GM12878 (cell line): ENCODE results near the gene CWF19L2. TPM values are rescaled to one million over a fixed set of nuclear protein-coding genes. Genes with fewer than 3 reads are reported as not detected.

ENCODE experiments used
- ATAC-seq: fragments of 200-7000 bp; cut with Tn5 transposase; 3 replicates; pipeline ENCODE4 v1.9.1; 2020; ENCODE audit warnings: mild to moderate bottlenecking, moderate library complexity
- BruUV-seq: library from RNA; stranded (reverse); fragments of 400-500 nt; replicated peaks from 2 replicates; lab custom pipeline; 2021; lab: Mats Ljungman, UMichigan
- CTCF ChIA-PET: fragments of 300-600 bp; sonication (Branson Sonifier 250); formaldehyde crosslinking; extraction: SDS; loops from one replicate; lab custom pipeline; 2021; ENCODE audit warnings: inconsistent platforms; lab: Yijun Ruan, JAX
- POLR2A ChIA-PET: fragments of 350-600 bp; formaldehyde crosslinking; extraction: SDS; loops from one replicate; lab custom pipeline; 2021; ENCODE audit warnings: inconsistent platforms; lab: Charles Lee
- RAD21 ChIA-PET: fragments of 300-600 bp; sonication (Branson Sonifier 250); formaldehyde crosslinking; loops from one replicate; lab custom pipeline; 2023; ENCODE audit warnings: antibody characterized with exemption; ENCODE audit not compliant: unreplicated experiment; lab: Charles Lee
- SMC1A ChIA-PET: fragments of 300-600 bp; sonication (Branson Sonifier 250); formaldehyde crosslinking; loops from one replicate; lab custom pipeline; 2023; ENCODE audit not compliant: unreplicated experiment, uncharacterized antibody; lab: Charles Lee
- DNase-seq: peaks from one replicate; pipeline ENCODE4 v3.0.0-alpha.2; 2011; ENCODE audit warnings: low read depth, low spot score
- FAIRE-seq: peaks from 3 replicates; lab custom pipeline; 2011; peaks lifted over from hg19 to GRCh38; lab: Jason Lieb, UNC
- H2AFZ ChIP-seq: 2 replicates; pipeline ENCODE4 v1.6.0; 2011; ENCODE audit warnings: low read depth, low read length, control low read depth; ENCODE audit not compliant: control insufficient read depth
- H3K27ac ChIP-seq: 2 replicates; pipeline ENCODE4 v1.5.1; 2011; ENCODE audit warnings: control low read depth; ENCODE audit not compliant: control insufficient read depth, insufficient read depth
- H3K27me3 ChIP-seq, 2 experiments: replicated peaks in 1 of 2; 2 replicates each; pipeline versions ENCODE4 v1.6.0 to v1.6.1; 2011; ENCODE audit warnings: low read length in 1 of 2; ENCODE audit not compliant: control insufficient read depth in 2 of 2, insufficient read depth in 2 of 2
- H3K36me3 ChIP-seq, 2 experiments: 2 replicates each; pipeline ENCODE4 v1.5.1; 2011; ENCODE audit warnings: low read length in 1 of 2; ENCODE audit not compliant: control insufficient read depth in 2 of 2, insufficient read depth in 2 of 2
- H3K4me1 ChIP-seq: 2 replicates; pipeline ENCODE4 v1.6.1; 2011; ENCODE audit warnings: mild to moderate bottlenecking, low read length, moderate library complexity, mixed read lengths; ENCODE audit not compliant: control insufficient read depth, insufficient read depth
- H3K4me2 ChIP-seq: 2 replicates; pipeline ENCODE4 v1.6.0; 2011; ENCODE audit warnings: control low read depth; ENCODE audit not compliant: control insufficient read depth, insufficient read depth
- H3K4me3 ChIP-seq: fragments of 200-600 bp; sonication (generic); 2 replicates; pipeline ENCODE4 v1.5.1; 2016
- H3K79me2 ChIP-seq: 2 replicates; pipeline ENCODE4 v1.6.0; 2011; ENCODE audit warnings: low read length; ENCODE audit not compliant: control insufficient read depth, insufficient read depth
- H3K9ac ChIP-seq: 2 replicates; pipeline ENCODE4 v1.8.0; 2011; ENCODE audit warnings: low read length, control low read depth, mixed read lengths; ENCODE audit not compliant: control insufficient read depth, insufficient read depth
- H3K9me3 ChIP-seq: replicated peaks from 3 replicates; pipeline ENCODE4 v1.5.1; 2011; ENCODE audit warnings: mild to moderate bottlenecking, low read length; ENCODE audit not compliant: control insufficient read depth, insufficient read depth
- H4K20me1 ChIP-seq: 2 replicates; pipeline ENCODE4 v1.6.0; 2011; ENCODE audit not compliant: control insufficient read depth, insufficient read depth
- CREM ChIP-seq: IDR thresholded peaks from 2 replicates; pipeline ENCODE4 v1.6.1; 2014; ENCODE audit warnings: antibody characterized with exemption, low read depth
- STAT3 ChIP-seq: IDR thresholded peaks from 2 replicates; pipeline ENCODE4 v1.6.1; 2011; ENCODE audit warnings: low read depth, low read length, improper control_type of control experiment
- WGBS: methylation state at CpG from one replicate; pipeline ENCODE4 v1.1.6; 2016; ENCODE audit warnings: low lambda C conversion rate; ENCODE audit not compliant: insufficient replicate concordance, insufficient coverage; ENCODE audit errors: missing lambda C conversion rate; 5-methylcytosine and 5-hydroxymethylcytosine counted together
- in situ Hi-C: fragments of 300-500 bp; cut with MboI; formaldehyde crosslinking; loops from 9 replicates; pipeline ENCODE4 v1.14.3; 2018; ENCODE audit warnings: mixed read lengths
- intact Hi-C: fragments of 100-400 bp; cut with micrococcal nuclease; formaldehyde crosslinking; loops from one replicate; pipeline ENCODE4 v1.14.2; 2022; ENCODE audit not compliant: unreplicated experiment
- polyA plus RNA-seq, 11 experiments: library from polyadenylated mRNA; depleted of rRNA in 4 of 11; unstranded in 6 of 11; stranded (reverse) in 5 of 11; fragments of >200 nt; fragmentation: Nextera tagmentation in 4 of 11; fragmentation: Illumina TruSeq in 1 of 11; extraction: Ambion mirVana in 4 of 11; extraction: Trizol in 1 of 11; gene quantifications; 1 replicate in 1 of 11; 2 replicates in 10 of 11; pipeline versions ENCODE4 v1.2.1 to v1.2.3, GENCODE V29; 2011 to 2016; ENCODE audit warnings: inconsistent platforms in 2 of 11, missing spikeins in 2 of 11, low read depth in 1 of 11
- total RNA-seq, 4 experiments: library from RNA; depleted of rRNA in 3 of 4; stranded (reverse); fragments of >200 nt in 3 of 4; fragmentation: Illumina TruSeq in 1 of 4; extraction: Trizol in 1 of 4; gene quantifications; 2 replicates each; pipeline versions ENCODE4 v1.2.1 to v1.2.3, GENCODE V29; 2013 to 2021
- TF ChIP-seq, protein P1 (sequence below): fragments of 450-650 bp; IDR thresholded peaks from 2 replicates; pipeline ENCODE4 v1.6.1; 2017; ENCODE audit warnings: mild to moderate bottlenecking, moderate library complexity
- TF ChIP-seq, protein P2 (sequence below): fragments of 450-650 bp; IDR thresholded peaks from 2 replicates; pipeline ENCODE4 v1.6.1; 2016; ENCODE audit warnings: mild to moderate bottlenecking

Gene CWF19L2
- total and polyA plus RNA-seq, 10 of the 15 experiments (the other 5 are each of a cell fraction or from before 2014, with no cell fraction given) = 4.5 to 18.8 (median 7.2) TPM

DNA sequence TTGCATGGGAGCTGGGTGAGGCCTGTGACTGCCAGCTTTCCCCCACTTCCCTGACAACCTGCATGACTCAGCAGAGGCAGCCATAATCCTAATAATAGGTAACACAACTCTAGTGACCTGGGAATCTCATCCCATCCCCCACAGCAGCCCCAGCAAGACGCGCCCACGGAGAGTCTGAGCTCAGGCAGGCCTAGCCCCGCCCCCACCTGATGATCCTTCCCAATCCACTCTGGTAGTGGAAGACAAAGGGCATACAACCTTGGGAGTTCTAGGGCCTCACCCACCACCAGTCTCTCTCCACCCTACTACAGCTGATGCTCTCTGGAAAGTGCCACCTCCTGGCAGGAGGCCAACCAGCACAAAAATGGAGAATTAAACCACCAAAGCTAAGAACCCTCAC, 60.3 kb downstream of the CWF19L2 start:
- H3K9ac ChIP-seq = no peak overlapping the region
- in situ Hi-C loops (no loop called here), intact Hi-C loops (no loop called here)
- DNase-seq (no peak), FAIRE-seq (no peak), ATAC-seq (no peak)
- H3K9me3 ChIP-seq = no peaks in the 10 kb centered on the region
- SMC1A ChIA-PET = interaction anchor here (2.1 kb wide), 1 partner anchor 8 kb away, joined by 5 read pairs; no protein-coding TSS in a partner anchor
- H3K4me2 ChIP-seq = no peak overlapping the region
- H3K79me2 ChIP-seq = no peaks in the 10 kb centered on the region
- WGBS = 100% methylated on average over 4 of the region's 4 CpGs
- RAD21 ChIA-PET = no interaction called here
- H3K36me3 ChIP-seq = no peaks in the 10 kb centered on the region
- no peaks in the 10 kb centered on the region for H4K20me1 ChIP-seq
- TF ChIP-seq CREM = no peak
- TF ChIP-seq, protein P1, sequence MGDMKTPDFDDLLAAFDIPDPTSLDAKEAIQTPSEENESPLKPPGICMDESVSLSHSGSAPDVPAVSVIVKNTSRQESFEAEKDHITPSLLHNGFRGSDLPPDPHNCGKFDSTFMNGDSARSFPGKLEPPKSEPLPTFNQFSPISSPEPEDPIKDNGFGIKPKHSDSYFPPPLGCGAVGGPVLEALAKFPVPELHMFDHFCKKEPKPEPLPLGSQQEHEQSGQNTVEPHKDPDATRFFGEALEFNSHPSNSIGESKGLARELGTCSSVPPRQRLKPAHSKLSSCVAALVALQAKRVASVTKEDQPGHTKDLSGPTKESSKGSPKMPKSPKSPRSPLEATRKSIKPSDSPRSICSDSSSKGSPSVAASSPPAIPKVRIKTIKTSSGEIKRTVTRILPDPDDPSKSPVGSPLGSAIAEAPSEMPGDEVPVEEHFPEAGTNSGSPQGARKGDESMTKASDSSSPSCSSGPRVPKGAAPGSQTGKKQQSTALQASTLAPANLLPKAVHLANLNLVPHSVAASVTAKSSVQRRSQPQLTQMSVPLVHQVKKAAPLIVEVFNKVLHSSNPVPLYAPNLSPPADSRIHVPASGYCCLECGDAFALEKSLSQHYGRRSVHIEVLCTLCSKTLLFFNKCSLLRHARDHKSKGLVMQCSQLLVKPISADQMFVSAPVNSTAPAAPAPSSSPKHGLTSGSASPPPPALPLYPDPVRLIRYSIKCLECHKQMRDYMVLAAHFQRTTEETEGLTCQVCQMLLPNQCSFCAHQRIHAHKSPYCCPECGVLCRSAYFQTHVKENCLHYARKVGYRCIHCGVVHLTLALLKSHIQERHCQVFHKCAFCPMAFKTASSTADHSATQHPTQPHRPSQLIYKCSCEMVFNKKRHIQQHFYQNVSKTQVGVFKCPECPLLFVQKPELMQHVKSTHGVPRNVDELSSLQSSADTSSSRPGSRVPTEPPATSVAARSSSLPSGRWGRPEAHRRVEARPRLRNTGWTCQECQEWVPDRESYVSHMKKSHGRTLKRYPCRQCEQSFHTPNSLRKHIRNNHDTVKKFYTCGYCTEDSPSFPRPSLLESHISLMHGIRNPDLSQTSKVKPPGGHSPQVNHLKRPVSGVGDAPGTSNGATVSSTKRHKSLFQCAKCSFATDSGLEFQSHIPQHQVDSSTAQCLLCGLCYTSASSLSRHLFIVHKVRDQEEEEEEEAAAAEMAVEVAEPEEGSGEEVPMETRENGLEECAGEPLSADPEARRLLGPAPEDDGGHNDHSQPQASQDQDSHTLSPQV = no peak
- no peak for TF ChIP-seq STAT3
- TF ChIP-seq, protein P2, sequence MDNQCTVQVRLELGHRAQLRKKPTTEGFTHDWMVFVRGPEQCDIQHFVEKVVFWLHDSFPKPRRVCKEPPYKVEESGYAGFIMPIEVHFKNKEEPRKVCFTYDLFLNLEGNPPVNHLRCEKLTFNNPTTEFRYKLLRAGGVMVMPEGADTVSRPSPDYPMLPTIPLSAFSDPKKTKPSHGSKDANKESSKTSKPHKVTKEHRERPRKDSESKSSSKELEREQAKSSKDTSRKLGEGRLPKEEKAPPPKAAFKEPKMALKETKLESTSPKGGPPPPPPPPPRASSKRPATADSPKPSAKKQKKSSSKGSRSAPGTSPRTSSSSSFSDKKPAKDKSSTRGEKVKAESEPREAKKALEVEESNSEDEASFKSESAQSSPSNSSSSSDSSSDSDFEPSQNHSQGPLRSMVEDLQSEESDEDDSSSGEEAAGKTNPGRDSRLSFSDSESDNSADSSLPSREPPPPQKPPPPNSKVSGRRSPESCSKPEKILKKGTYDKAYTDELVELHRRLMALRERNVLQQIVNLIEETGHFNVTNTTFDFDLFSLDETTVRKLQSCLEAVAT = no peak
- no TSS peak for BruUV-seq
- POLR2A ChIA-PET = no interaction called here
- no peak overlapping the region for H3K4me3 ChIP-seq
- CTCF ChIA-PET = no interaction called here
- H2AFZ ChIP-seq = no peak overlapping the region
- no peaks in the 10 kb centered on the region for H3K4me1 ChIP-seq
- no peak overlapping the region for H3K27ac ChIP-seq
- no peaks in the 10 kb centered on the region for H3K27me3 ChIP-seq
